AG04449 (cell line): ENCODE results near the gene H3-3A.
A peak's percentile ranks its signal among the peaks of the same experiment; 100 is the strongest.

Experiments
- CTCF ChIA-PET: fragments of 350-600 bp; formaldehyde crosslinking; extraction: SDS; loops from one replicate; lab custom pipeline; 2021; ENCODE audit warnings: antibody characterized with exemption; lab: Yijun Ruan, JAX
- POLR2A ChIA-PET: fragments of 400-600, 350-600 bp; formaldehyde crosslinking; extraction: SDS; loops from one replicate; lab custom pipeline; 2020; ENCODE audit warnings: antibody characterized with exemption, inconsistent platforms; lab: Yijun Ruan, JAX
- DNase-seq: peaks from one replicate; pipeline ENCODE4 v3.0.0-alpha.2; 2010; ENCODE audit warnings: low read depth, low spot score
- H3K4me3 ChIP-seq: 2 replicates; pipeline ENCODE4 v1.5.1; 2011; ENCODE audit warnings: low read depth, mild to moderate bottlenecking, control low read depth, low read length
- TF ChIP-seq, protein P1 (sequence below): IDR thresholded peaks from one replicate; pipeline ENCODE4 v1.5.1; 2011; ENCODE audit warnings: mild to moderate bottlenecking, moderate library complexity, low read length, control low read depth, inconsistent platforms; ENCODE audit not compliant: insufficient read depth; ENCODE audit errors: missing control alignments

Gene H3-3A

GRCh38 chr1:226063977-226064815 is 1.7 kb downstream of the H3-3A start:
- TF ChIP-seq, protein P1, sequence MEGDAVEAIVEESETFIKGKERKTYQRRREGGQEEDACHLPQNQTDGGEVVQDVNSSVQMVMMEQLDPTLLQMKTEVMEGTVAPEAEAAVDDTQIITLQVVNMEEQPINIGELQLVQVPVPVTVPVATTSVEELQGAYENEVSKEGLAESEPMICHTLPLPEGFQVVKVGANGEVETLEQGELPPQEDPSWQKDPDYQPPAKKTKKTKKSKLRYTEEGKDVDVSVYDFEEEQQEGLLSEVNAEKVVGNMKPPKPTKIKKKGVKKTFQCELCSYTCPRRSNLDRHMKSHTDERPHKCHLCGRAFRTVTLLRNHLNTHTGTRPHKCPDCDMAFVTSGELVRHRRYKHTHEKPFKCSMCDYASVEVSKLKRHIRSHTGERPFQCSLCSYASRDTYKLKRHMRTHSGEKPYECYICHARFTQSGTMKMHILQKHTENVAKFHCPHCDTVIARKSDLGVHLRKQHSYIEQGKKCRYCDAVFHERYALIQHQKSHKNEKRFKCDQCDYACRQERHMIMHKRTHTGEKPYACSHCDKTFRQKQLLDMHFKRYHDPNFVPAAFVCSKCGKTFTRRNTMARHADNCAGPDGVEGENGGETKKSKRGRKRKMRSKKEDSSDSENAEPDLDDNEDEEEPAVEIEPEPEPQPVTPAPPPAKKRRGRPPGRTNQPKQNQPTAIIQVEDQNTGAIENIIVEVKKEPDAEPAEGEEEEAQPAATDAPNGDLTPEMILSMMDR: peak; percentile 16
- POLR2A ChIA-PET: interaction anchor here (0.7 to 0.8 kb wide), 2 partner anchors 19 to 46 kb away, joined by 3 to 6 read pairs; no protein-coding TSS in a partner anchor
- H3K4me3 ChIP-seq: peak overlapping the region; percentile 80
- CTCF ChIA-PET: interaction anchor here (0.7 to 7.2 kb wide), 44 partner anchors 8 to 620 kb away, joined by 3 to 151 read pairs (median 5); partner anchors contain the start of gene SDE2
- no peak for DNase-seq

DNA sequence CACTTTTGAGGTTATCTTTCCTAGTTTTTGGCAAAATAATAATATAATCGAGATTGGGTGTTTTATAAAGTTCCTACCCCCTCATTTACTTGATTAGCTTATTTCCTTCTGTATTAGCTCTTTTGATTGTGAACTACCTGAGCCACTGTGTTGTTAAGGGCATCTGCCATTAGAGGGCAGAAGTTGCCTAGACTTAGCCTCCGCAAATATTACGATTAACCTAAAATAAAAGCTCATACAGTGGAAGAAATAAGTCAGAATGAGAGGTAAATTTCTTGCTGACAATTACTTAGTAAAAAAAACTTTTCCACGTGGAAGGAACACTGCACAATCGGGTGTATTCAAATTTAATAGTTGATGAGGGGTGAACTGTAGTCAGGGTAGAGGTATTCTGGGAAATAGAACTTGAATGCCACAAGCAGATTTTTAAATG is 2.3 kb downstream of the H3-3A start:
- DNase-seq: no peak
- H3K4me3 ChIP-seq: peak overlapping the region; percentile 80
- TF ChIP-seq, protein P1: peak; percentile 66
- ChIA-PET POLR2A (interaction anchor here (0.7 to 0.8 kb wide), 3 partner anchors 19 to 66 kb away, joined by 3 to 6 read pairs (median 3); partner anchors contain the start of gene SDE2), CTCF (interaction anchor here (0.7 to 7.2 kb wide), 42 partner anchors 9 to 620 kb away, joined by 3 to 151 read pairs (median 5); partner anchors contain the start of gene SDE2)

DNA sequence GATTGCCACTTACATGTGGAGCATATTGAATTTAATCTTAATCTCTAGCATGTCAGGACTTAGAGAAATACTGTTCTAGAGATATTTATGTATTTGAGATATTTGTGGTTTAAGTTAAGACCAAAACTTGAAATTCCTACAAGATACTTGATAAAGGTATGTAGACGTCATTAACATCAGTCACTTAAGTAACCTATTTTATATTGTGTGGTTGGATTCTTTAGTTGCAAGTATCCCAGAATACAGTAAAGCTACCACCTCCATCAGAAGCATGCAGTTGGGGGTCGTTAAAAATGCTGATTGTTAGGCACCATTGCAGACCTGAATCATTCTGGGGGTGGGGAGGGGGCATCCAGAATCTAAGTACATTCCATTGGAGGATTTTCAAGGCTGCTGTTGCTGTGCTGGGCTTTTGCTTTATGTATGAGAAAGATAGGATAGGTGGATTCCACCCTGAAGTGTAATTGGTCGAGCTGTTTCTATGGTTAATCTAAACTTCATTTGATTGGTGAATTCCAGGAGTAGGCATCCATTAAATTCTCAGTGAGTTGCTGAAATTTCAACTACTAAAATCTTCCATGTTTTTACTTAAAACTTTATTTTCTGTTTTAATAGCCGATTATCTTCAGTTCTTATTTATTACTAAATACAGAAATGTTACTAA is 4.0 kb downstream of the H3-3A start:
- H3K4me3 ChIP-seq: no peak overlapping the region
- POLR2A ChIA-PET: no interaction called here
- CTCF ChIA-PET: interaction anchor here (1.0 to 7.2 kb wide), 10 partner anchors 12 to 134 kb away, joined by 3 to 151 read pairs (median 16); no protein-coding TSS in a partner anchor
- TF ChIP-seq, protein P1: no peak
- no peak for DNase-seq

GRCh38 chr1:226069811-226070489 is 7.4 kb downstream of the H3-3A start:
- no peak for DNase-seq
- ChIA-PET POLR2A (interaction anchor here (0.6 kb wide), 1 partner anchor 70 kb away, joined by 3 read pairs; no protein-coding TSS in a partner anchor), CTCF (interaction anchor here (1.0 to 7.2 kb wide), 3 partner anchors 9 to 55 kb away, joined by 3 to 151 read pairs (median 10); no protein-coding TSS in a partner anchor)
- TF ChIP-seq, protein P1: no peak
- H3K4me3 ChIP-seq: no peak overlapping the region

GRCh38 chr1:226072347-226072746 is 9.8 kb downstream of the H3-3A start:
- no peak overlapping the region for H3K4me3 ChIP-seq
- POLR2A ChIA-PET: no interaction called here
- CTCF ChIA-PET: interaction anchor here (1.1 kb wide), 1 partner anchor 9 kb away, joined by 3 read pairs; no protein-coding TSS in a partner anchor
- no peak for DNase-seq
- TF ChIP-seq, protein P1: no peak
